Neural progenitor cell (in vitro differentiated cells): ENCODE results near the gene RBMX.

Experiments used
- EZH2 ChIP-seq: fragments of 200-600 bp; sonication (generic); IDR thresholded peaks from 2 replicates; pipeline ENCODE4 v1.6.1; 2017; ENCODE audit warnings: antibody characterized with exemption, mild to moderate bottlenecking, moderate library complexity
- EZH2phosphoT487 ChIP-seq: fragments of 200-600 bp; sonication (generic); IDR thresholded peaks from 2 replicates; pipeline ENCODE4 v1.6.1; 2017; ENCODE audit warnings: antibody characterized with exemption
- TF ChIP-seq, protein P1 (sequence below): fragments of 200-600 bp; sonication (generic); IDR thresholded peaks from 2 replicates; pipeline ENCODE4 v1.5.1; 2017; ENCODE audit warnings: antibody characterized with exemption, mild to moderate bottlenecking

DNA sequence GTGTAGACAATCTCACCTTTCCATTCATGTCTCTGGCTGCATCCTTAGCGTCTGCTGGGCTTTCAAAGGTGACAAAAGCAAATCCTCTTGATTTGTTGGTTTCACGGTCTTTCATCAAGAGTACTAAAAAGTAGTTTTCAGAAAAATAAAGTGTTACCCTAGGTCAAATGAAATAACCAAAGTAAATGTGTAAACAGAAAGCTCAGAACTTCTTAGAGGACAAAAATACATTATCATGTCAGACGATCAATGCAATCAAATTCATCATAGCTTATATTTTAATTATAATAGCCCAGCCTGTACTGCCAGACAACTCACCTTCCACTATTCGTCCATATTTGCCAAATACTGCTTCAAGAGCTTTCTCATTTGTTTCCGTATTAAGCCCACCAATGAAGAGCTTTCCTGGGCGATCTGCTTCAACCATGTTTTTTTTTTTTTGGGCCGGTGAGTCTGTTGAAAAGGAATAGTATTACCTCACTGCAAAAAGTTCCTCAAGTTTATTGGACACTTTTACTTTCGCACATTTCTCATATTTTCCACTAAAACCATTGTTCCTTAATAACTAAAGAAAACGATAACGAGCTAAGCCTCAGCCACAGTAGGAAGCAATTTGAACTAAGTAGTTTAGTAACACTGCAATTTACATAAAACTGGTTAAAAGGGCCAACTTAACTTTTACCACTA, 1.4 kb downstream of the RBMX start:
- TF ChIP-seq, protein P1, sequence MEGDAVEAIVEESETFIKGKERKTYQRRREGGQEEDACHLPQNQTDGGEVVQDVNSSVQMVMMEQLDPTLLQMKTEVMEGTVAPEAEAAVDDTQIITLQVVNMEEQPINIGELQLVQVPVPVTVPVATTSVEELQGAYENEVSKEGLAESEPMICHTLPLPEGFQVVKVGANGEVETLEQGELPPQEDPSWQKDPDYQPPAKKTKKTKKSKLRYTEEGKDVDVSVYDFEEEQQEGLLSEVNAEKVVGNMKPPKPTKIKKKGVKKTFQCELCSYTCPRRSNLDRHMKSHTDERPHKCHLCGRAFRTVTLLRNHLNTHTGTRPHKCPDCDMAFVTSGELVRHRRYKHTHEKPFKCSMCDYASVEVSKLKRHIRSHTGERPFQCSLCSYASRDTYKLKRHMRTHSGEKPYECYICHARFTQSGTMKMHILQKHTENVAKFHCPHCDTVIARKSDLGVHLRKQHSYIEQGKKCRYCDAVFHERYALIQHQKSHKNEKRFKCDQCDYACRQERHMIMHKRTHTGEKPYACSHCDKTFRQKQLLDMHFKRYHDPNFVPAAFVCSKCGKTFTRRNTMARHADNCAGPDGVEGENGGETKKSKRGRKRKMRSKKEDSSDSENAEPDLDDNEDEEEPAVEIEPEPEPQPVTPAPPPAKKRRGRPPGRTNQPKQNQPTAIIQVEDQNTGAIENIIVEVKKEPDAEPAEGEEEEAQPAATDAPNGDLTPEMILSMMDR, result no peak
- TF ChIP-seq EZH2phosphoT487 (no peak), EZH2 (no peak)
